Fibroblast of mammary gland (primary cell): ENCODE measurements around the gene CCL15.
"Not testable (repeated sequence)": the region's sequence is repeated elsewhere in the genome, so short reads cannot be mapped to it uniquely, and the experiment has no call there.

ENCODE experiments used
- DNase-seq: peaks from one replicate; pipeline ENCODE4 v3.0.0-alpha.2; 2010; ENCODE audit warnings: low read depth
- H3K4me3 ChIP-seq: 2 replicates; pipeline ENCODE4 v1.5.1; 2011; ENCODE audit warnings: low read depth, mild to moderate bottlenecking, low read length, moderate library complexity; ENCODE audit not compliant: control insufficient read depth
- CTCF ChIP-seq: conservative IDR thresholded peaks from 2 replicates; pipeline ENCODE4 v1.5.1; 2011; ENCODE audit warnings: low read depth, low read length, inconsistent platforms; ENCODE audit not compliant: control insufficient read depth, insufficient read depth

The CCL15 gene

GRCh38 chr17:36027761-36028160 lies 26.4 kb upstream of the CCL15 start:
- no peak overlapping the region for H3K4me3 ChIP-seq
- DNase-seq = no peak
- no peak for TF ChIP-seq CTCF

- DNase-seq = no peak
- H3K4me3 ChIP-seq = no peak overlapping the region
- TF ChIP-seq CTCF = no peak
These were observed 22.9 kb upstream of the CCL15 start for GRCh38 chr17:36024106-36024869.

GRCh38 chr17:36019423-36019822 lies 18.1 kb upstream of the CCL15 start:
- DNase-seq = no peak
- TF ChIP-seq CTCF = no peak
- H3K4me3 ChIP-seq = no peak overlapping the region

GRCh38 chr17:36017799-36018198 lies 16.4 kb upstream of the CCL15 start, which contains the start of gene CCL23:
Gene CCL23, minus strand, starts transcription at chr17:36017972. Its CDS starts 75 bp downstream, at chr17:36017897.
- no peak for DNase-seq
- TF ChIP-seq CTCF = no peak
- no peak within 1 kb of the TSS for H3K4me3 ChIP-seq

GRCh38 chr17:36016555-36016954 lies 15.2 kb upstream of the CCL15 start:
- no peak for DNase-seq
- TF ChIP-seq CTCF = no peak
- no peak overlapping the region for H3K4me3 ChIP-seq

GRCh38 chr17:36015895-36016294 lies 14.5 kb upstream of the CCL15 start:
- H3K4me3 ChIP-seq, DNase-seq: not testable (repeated sequence)

GRCh38 chr17:36014946-36015345 lies 13.6 kb upstream of the CCL15 start:
- no peak for DNase-seq
- H3K4me3 ChIP-seq = no peak overlapping the region

More at GRCh38 chr17:36014946-36015345, 13.6 kb upstream of the CCL15 start:
- TF ChIP-seq CTCF = no peak
